Stomach (tissue), 4 donors: ENCODE measurements around the gene CTIF.

Experiments
- CTCF ChIP-seq, 7 experiments: fragments of 450-650 bp in 4 of 7; fragments of 200-600 bp in 3 of 7; sonication (generic) in 3 of 7; IDR thresholded peaks; one replicate each; pipeline ENCODE4 v1.5.1; 2016 to 2019; ENCODE audit warnings: antibody characterized with exemption in 7 of 7, control low read depth in 2 of 7, mild to moderate bottlenecking in 1 of 7
- POLR2A ChIP-seq, 4 donors: fragments of 450-650 bp; IDR thresholded peaks; one replicate each; pipeline ENCODE4 v1.6.1; 2016; ENCODE audit warnings: antibody characterized with exemption in 4 of 4, control low read depth in 2 of 4, mild to moderate bottlenecking in 1 of 4, moderate library complexity in 1 of 4
- POLR2AphosphoS5 ChIP-seq, 3 donors: sonication (generic); formaldehyde crosslinking; IDR thresholded peaks; one replicate each; pipeline ENCODE4 v1.6.1; 2016; ENCODE audit warnings: antibody characterized with exemption in 3 of 3

GRCh38 chr18:48678237-48679115, 139.6 kb downstream of the CTIF start:
- TF ChIP-seq CTCF (IDR thresholded peaks at IDR 0.05), result no peak
- no peak for TF ChIP-seq POLR2A (IDR thresholded peaks at IDR 0.05)
- TF ChIP-seq POLR2AphosphoS5 (IDR thresholded peaks at IDR 0.05), result no peak
